LNCAP (cell line): ENCODE data around the gene CDKAL1.

Experiments
- TF ChIP-seq, protein P1 (sequence below): fragments of 450-650 bp; IDR thresholded peaks from 2 replicates; pipeline ENCODE4 v1.5.1; 2017; ENCODE audit warnings: mild to moderate bottlenecking

CDKAL1 gene

DNA sequence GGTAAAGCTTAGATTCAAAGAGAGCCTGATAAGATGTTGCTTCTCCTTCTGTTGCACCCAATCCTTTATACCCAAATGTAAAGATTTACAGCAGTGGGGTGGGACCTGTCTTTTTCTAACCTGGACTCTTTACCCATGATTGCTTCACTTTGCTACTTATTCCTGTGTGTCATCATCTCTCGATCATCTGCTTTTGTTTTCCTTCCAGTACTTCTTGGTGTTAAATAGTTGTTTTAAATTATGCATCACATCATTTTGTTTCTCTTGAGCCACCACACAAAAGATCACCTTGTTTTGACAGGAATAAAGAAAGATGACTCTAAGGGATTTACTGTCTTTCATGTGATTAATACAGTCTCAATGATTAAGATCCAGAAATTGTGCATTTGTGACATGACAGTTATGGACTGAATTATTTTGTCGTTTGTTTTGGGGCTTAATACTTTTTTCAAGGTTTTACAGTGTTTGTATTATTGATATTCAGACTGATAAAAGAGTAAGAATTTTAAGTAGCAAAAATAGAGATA, 123.1 kb downstream of the CDKAL1 start:
- TF ChIP-seq, protein P1, sequence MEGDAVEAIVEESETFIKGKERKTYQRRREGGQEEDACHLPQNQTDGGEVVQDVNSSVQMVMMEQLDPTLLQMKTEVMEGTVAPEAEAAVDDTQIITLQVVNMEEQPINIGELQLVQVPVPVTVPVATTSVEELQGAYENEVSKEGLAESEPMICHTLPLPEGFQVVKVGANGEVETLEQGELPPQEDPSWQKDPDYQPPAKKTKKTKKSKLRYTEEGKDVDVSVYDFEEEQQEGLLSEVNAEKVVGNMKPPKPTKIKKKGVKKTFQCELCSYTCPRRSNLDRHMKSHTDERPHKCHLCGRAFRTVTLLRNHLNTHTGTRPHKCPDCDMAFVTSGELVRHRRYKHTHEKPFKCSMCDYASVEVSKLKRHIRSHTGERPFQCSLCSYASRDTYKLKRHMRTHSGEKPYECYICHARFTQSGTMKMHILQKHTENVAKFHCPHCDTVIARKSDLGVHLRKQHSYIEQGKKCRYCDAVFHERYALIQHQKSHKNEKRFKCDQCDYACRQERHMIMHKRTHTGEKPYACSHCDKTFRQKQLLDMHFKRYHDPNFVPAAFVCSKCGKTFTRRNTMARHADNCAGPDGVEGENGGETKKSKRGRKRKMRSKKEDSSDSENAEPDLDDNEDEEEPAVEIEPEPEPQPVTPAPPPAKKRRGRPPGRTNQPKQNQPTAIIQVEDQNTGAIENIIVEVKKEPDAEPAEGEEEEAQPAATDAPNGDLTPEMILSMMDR, result no peak

DNA sequence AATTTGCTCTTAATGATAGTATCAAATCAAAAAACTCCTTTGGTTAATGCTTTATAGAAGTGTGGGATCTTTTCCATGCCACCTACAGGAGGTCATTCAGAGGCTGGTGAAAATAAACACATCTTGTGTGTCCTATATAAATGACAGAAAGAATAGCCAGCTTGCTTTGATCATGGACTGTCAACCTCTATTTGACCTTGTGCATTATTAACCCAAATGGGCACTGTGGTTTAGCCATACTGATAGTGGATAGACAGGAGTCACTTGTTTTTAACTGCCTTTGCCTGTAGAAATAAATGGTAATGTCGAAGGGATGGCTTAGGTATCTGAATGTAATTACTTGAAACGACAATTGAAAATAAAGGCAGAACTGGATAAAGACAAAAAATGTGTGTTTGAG, 123.8 kb downstream of the CDKAL1 start:
- TF ChIP-seq, protein P1, result no peak

DNA sequence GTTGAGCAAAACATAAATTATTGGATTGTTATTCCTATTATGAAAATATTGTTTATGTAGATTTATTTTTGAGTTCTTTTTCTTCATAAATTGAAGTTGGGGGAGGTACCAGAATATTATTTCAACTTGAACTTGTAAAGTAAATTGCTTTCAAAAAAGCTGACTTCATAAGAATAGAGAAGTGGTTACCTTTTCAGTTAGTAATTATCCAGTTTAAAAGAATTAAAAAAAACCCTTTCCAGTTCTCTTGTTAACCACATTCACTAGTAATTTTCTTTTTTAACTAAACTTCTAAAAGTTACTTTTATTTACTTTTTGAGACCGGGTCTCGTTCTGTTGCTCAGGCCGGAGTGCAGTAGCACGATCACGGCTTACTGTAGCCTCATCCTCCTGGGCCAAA, 124.3 kb downstream of the CDKAL1 start:
- TF ChIP-seq, protein P1, result no peak

DNA sequence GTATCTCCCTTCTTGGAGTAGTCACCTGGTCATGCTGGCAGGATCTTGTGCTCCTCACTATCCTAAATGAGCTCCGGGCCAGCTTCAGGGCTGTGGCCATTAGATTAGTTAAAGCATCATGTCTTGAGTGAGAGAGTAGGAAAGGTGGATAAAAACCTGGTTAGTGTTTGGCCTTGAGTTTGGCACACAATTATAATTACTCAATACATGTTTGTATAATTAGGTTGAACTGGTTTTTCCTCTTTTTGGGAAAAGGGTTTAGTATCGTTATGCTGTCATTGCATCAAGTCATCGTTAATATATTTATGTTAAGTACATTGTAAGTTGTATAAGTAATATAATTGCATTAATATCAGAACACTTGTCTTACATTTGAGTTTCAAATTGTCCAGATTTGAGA, 126.3 kb downstream of the CDKAL1 start:
- TF ChIP-seq, protein P1, result no peak

DNA sequence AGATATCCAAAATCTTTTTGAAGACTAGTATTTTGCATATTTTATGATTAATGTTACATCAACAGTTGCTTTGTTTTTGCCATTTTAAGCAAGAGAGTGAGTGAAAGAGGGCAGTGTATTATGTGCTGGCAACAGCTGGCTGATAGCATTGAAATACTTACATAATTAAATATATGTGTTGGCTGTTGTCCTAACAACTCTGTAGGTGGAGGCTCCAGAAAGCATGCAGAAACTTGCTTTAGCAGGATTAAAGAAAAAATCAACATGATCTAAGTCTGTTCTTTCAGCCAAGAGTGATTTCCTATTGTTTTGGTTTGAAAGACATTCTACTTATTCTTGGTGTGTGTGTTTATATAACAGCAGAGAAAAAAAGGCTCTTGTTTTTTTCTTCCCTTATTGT, 127.5 kb downstream of the CDKAL1 start:
- TF ChIP-seq, protein P1, result no peak

DNA sequence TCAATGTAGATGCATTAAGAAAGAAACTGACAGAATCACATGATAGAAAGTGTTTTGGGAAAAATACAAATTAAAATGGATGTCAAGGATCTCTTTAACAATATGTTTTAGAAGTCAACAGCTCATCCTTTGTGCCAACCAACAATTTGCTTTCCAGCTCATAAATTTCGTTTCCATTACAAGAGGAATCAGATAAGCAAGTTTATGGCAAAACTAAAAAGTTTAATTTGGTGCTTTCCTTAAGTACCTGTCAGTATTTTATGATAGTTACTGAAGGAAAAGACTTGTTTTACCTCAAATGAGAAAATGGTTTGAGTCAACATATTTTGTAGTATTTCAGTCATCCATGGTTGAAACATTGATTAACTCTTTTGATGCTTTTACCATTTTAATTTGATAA, 130.0 kb downstream of the CDKAL1 start:
- TF ChIP-seq, protein P1, result no peak

DNA sequence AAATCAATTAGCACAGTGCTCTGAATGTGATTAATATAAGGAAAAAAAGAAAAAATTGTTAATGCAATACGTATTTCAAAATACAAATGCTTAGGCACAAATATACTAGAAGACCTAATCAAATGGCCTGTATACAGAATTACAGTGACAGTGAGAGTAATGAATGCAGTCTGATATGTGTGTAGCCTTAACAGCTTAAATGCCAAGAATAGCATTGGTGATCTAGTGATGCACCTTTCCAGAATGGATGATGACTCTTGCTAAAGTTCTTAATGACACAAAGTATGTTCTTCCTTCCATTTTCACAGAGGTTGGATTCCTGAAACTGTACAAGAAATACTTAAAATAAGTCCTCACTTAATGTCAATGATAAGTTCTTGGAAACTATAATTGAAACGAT, 131.0 kb downstream of the CDKAL1 start:
- TF ChIP-seq, protein P1, result no peak
